HG03442 (cell line): ENCODE data around the gene STK33.

Source experiments
- ATAC-seq: cut with Tn5 transposase; IDR thresholded peaks from one replicate; pipeline ENCODE4 v1.9.1; 2021; ENCODE audit warnings: mild to moderate bottlenecking, moderate library complexity; ENCODE audit not compliant: unreplicated experiment

Gene STK33

DNA sequence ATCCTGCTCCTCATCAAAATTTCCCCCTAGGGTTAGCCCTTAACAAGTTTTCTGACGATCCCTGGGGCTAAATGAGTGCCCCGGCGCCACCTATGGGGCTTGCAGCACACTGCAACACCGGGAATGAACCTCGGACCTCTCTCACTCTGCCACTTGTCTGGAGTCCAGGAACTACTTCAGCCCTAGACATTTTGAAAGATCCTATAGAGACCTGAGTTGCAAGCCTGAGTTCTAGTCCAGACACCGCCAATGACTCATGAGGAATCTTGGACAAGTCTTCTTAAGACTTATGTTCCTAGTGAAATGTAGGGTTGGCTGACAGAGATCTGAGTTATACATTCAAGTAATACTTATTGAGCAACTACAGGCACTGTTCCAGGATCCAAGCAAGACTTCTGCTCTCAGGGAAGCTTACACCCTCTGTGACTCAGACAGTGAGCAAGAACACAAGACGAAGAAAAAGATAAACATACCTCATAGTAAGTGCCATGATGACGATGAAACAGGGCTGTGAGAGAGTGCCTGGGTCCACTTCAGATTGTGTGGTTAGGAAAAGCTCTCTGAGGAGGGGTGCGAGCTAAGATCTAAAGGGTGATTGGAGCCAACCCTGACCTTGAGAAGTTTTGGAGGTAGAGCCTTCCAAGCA is 10.2 kb upstream of the STK33 start:
- peak; percentile 70 for ATAC-seq

DNA sequence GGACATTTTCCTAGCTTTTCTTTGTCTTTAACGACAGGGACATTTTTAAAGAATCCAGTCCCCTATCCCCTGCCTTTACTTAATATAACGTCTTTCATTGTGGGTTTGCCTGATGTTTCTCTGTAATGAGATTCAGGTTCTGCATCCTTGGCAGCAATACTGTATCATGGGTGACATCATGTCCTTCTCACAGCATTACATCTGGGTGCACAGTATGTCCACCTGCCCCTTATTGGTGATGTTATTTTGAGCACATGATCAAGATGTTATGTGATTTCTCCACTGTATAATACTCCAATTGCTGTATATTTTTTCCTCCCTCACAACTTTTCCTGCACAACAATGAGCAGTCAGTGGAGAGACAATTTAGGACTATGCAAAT is 9.7 kb upstream of the STK33 start:
- no peak for ATAC-seq

DNA sequence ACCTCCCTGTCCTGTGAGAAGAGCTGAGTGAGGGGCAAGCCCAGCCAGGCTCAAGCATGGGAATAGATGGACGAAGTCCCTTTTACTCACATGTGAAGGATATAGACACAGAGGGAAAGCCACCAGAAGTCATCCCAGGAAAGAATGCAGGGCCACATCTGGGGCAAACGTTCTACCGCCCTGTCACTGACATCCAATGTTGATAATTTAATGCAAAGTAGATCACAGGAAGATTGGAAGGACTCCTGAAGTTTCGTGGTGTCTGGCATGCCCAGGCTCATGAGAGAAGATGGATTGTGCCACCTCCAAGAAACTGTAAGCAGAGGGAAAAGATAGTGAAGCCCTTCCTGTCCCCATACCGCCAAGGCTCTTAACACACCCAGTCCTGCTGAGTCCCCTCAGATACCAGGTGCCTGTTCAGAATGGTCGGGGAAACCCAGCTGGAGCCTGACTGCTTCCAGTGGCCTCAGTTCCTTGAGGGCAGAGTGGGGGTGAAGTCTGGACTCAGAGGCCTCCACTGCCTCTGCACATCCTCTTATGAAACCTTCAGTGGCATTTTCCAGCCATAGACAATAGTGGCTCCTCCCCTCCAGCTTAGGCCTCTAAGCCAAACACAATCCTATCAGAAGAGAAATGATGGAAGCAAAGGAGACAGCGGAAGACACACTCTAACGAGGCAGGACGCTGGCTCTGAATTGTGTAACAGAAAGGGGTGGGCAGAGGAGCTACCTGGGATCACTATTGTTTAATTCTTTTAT is 7.5 kb upstream of the STK33 start:
- ATAC-seq: no peak

DNA sequence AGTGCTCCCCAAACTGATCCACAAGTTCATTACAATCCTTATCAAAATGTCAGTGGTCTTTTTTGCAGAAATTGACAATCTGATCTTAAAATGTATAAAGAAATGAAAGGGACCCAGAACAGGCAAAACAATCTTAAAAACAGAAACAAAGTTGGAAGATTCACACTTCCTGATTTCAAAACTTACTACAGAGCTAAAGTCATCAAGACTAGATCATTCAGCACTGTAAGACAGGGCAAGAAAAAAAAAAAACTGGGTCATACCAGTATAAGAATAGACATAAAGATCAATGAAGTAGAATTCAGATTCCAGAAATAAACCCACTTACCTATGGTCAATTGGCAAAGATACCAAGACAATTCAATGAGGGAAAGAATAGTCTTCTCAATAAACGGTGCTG is 4.5 kb upstream of the STK33 start:
- ATAC-seq: no peak

DNA sequence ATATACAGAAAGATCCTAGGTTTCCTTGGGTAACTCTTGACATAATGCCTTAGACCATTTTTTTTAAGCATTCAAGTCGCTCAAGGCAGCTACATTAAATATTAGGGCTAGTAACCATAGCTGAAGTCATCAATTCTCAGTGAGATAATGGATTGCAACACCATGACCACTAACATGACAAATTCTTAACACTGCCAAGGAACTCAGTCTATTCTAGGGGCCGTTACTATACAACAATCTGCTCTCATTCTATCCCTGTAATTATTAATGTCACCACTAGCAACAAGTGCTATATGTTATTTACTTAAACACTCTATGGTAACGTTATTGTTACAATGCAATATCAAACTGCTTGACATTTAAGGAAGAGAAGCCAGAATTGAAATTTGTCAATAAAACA is 3.2 kb upstream of the STK33 start:
- no peak for ATAC-seq

DNA sequence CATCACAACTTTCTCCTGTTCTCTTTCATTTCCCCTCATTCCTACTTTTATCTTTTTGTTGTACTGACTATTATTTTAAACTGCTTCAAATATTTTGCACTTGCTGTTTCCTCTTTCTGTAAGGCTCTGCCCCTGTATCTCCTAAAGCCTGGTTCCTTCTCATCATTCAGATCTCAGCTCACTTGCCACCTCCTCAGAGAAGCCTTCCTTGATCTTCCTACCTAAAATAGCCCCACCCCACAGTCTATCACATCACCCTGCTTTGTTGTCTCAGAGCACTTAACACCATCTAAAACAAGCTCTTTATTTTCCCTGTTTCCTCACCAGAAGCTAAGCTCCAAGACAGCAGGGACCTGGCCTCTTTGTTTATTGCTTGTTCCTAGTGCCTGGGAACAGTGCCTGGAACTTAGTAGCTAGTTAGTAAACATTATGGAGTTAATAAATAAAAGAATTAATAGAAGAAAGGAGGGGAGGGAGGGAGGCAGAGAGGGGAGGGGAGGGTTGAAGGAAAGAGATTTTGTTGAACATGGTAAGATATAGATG is 2.5 kb upstream of the STK33 start:
- ATAC-seq: no peak

DNA sequence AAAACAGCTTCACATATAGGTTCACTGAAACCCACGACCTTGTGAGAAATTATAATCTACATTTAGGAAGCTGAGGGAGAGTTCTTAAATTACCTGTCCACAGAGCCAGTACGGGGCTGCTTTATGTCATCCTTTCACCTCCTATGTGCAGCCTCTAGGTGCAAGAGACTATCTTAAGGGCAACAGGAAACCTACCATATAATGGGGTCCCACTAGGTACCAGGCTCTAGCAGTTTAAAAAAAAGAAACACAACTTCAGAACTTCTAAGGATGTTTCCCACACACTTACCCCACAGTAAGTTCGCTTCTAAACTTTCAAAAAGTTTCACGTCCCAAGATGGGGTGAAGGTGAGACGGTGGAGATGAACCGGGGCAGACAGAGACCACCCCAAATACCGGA is 573 bp downstream of the STK33 start:
- ATAC-seq: no peak

DNA sequence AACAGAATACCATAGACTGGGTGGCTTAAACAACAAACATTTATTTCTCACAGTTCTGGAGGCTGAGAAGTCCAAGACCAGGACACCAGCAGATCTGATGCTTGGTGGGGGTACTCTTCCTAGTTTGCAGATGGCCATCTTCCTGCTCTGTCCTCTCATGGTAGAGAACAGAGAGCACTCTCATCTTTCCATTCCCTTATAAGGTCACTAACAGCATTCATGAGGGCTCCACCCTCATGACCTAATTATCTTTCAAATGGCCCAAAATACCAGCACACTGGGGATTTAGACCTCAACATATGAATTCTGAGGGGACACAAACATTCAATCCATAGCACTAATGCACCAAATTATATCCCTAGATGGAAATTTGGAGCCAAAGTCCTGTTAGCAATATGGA is 6.1 kb downstream of the STK33 start:
- ATAC-seq: no peak

DNA sequence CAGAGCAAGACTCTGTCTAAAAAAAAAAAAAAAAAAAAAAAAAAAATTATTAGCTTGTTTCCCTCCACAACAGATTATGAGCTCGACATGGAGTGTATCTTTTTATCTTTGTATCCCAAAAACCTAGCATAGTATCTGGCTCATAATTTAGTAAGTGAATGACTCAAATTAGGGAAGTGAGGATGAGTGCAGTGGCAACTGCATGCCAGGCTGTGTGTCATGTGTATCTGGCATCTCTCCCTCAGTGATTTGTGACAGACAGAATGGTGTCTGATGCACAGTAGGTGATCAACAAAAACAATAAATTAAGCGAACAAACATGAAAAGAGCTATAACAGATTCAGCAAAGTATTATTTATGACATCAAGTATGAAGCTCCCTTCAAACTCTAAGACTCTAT is 7.2 kb downstream of the STK33 start:
- ATAC-seq: no peak

DNA sequence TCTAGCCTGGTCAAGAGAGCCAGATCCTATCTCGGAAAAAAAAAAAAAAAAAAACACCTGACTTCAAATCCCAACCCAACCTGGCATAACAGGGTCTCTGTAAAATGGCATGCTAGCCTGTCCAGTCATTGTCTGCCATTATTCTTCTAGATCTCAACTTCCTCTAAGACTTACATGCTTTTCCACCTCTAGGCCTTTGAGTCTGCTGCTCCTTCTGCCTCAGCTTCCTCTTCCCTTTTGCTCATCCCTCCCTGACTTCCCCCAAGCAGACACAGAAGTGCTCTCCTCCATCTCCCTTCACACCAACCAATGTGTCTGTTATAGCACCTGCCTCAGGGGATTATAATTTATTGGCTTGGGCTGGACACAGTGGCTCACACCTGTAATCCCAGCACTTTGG is 7.8 kb downstream of the STK33 start:
- ATAC-seq: no peak

DNA sequence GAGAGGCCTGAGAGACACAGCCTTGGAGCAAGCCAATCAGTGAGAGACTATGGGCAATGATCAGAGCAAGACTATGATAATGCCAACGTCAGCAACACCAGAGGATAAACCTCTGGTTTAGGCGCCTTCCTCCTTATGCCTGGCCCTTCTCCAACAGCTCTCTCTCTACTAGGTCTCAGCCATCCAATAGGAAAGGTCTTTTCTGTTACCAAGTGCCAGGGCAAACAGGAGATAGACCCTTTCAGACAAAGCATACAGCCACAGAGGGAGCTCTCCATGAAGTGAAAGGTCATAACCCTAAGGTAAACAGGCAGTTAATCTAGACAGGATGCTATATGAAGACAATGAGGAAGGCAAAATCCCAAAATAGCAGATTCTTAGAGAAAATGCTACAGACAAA is 9.5 kb downstream of the STK33 start:
- ATAC-seq: no peak

DNA sequence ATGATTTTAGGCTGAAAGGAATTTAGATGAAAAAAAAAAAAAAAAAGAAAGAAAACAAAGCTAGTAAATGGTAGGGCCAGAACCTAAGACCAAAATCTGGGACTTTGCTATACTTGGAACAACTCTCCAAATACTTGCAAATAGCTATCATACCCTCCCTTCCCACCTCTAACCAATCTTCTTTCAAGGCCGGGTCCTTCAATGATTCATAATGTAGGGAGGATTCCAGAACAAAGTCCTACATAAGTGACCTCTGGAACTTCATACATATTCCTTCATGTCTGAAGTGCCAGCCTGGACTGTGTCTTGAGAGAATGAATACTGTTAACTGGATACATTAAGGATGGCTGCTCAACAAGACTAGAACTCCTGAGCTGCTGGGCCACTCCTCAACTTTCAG is 9.9 kb downstream of the STK33 start:
- no peak for ATAC-seq

DNA sequence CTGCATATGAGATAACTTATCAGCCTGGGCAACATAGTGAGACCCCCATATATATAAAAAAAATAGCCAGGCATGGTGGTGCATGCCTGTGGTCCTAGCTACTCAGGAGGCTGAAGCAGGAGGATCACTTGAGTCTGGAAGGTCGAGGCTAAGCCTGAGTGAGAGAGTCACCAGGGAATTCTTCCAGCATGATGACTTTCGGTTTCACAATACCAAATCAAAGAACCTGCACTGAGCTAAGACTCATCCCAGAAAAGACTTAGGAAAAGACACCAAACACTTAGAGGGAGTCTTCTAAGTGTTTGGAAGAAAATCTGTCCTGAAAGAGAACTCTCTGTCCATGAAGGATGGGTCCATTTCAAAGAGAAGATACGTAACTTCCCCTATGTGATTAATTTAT is 12.7 kb downstream of the STK33 start:
- ATAC-seq: no peak

DNA sequence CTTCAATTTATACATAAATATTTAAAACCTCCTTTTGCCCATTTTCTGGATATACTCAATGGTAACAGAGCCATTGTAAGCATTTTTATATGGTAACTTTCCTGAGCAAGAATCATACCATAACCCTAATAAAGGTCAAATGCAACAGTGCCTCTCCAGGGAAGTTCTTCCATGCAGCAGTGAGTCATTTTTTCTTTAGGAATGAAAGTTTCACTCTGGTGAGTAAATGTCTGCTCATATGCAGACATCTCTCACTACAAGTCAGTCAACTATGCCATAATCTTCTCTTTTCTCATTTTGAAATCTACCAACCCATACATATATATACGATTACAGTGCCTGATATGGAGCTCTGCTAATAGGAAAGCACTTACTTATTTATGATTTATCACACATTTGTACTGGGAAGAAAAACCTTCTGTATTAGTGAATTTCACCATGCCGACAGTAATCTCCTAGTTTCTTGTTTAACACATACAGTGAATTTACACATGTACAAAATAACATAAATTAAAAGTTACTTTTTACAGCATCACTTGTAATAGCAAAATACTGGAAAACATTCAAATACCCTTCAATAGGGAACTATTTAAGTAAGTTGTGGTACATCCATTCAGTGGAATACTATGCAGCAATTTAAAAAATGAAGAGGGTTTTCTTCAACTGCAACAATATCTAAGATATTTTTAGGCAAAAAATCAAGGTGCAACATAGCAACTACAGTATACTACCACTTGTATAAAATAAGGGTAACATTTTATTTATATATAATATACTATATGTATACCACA is 16.0 kb downstream of the STK33 start:
- no peak for ATAC-seq

DNA sequence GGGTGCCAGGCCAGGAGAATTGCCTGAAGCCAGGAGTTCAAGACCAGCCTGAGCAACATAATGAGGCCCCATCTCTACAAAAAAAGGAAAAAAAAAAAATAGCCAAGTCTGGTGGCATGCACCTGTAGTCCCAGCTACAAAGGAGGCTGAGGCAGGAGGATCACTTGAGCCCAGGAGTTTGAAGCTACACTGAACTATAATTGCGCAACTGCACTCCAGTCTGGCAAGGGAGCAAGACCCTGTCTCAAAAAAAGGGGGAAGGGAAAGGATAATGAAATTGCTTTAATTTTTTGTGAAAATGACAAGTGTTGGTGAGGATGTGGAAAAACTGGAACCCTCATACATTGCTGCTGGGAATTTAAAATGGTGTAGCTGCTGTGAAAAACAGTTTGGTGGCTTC is 19.2 kb downstream of the STK33 start:
- ATAC-seq: no peak

DNA sequence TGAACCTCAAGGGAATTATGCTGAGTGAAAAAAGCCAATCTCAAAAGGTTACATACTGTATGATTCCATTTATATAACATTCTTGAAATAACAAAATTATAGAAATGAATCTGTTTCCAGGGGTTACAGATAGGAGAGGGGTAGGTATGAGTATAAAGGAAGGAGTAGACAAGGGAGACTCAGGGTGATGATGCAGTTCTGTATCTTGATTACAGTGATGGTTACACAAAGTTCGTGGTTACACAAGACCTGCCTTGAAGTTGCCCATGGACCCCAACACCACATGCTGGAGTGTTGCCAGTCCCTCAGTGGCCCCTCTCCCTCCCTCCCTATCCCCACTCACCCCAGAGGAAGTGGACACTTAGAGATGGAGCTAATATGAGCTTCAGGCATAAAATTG is 20.3 kb downstream of the STK33 start:
- no peak for ATAC-seq

DNA sequence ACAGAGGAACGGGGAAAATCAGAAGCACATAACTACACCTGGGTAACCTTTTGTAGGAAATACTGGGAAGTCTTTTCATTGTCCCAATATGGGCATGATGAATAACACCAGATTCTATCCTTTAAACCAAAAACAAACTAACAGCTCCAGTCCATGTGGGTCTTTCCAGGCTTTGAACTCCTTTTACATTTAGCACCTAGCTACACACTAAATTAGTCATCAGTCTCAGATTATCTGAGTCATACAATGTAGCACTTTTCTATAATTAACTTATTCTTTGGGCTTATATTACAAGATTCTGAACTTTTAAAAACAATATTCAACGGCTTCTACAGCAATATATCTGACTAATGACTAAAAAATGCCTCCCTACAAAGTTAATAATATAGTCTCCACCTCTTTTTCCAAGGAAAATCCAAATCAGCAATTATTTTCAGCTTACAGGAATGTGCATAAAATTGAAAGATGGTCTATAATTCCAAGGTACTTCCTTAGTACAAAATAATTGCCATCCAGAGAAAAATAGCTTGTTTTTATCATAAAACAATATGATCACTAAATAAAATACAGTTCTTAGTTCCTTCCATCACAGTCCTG is 26.3 kb downstream of the STK33 start:
- peak; percentile 55 for ATAC-seq

DNA sequence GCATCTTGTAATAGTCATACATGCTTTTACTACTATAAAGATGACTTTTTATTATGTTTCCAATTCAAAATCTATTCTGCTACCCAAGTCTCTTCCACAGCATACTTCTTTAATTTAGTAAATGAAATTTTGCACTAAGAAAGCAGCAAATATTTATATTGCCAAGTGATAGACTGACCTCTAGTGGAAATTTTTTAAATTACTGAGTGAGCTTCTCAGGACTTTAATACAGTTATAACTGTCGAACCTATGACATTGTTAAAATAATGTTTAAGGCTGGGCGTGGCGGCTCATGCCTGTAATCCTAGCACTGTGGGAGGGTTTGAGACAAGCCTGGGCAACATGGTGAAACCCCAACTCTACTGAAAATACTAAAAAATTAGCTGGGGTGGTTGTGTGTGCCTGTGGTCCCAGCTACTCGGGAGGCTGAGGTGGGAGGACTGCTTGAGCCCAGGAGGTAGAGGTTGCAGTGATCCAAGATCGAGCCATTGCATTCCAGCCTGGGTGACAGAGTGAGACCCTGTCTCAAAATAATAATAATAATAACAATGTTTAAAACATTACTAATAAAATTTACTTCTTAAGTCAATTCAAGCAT is 27.3 kb downstream of the STK33 start:
- no peak for ATAC-seq

DNA sequence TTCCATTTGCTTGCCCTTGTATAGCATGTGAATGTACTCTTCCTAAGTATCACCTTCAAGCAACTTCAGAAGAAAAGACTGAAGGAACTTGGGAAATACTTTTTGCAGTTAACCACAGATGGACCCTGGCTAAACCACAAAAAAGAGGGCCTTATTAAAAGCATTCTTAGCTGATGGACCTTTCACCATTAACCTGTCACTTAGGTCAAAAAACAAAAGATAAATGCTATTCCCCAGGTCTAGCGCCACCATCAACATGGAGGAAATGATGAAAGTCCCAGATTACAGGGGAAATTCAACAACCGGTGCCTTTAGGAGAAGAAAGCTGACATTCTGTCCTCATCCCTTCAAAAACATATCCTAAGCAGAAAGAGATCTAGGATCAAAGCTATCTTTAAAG is 29.5 kb downstream of the STK33 start:
- ATAC-seq: no peak

DNA sequence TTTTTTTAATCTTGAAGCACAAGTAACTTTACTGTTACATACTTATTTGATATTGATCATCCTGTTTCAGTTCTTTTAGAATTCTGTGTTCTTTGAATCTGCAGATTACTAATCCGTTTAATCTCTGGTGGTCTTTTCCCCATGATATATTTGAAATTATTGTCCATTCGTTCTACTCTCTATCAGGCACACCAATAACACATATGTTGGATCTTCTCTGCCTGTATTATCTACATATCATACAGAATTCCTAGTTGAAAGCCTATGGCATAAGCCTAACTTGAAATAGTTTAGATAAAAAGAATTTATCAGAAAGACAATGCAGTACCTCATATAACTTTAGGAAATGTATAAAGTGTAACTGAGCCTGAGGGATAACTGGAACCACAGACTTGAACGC is 32.6 kb downstream of the STK33 start:
- ATAC-seq: no peak

DNA sequence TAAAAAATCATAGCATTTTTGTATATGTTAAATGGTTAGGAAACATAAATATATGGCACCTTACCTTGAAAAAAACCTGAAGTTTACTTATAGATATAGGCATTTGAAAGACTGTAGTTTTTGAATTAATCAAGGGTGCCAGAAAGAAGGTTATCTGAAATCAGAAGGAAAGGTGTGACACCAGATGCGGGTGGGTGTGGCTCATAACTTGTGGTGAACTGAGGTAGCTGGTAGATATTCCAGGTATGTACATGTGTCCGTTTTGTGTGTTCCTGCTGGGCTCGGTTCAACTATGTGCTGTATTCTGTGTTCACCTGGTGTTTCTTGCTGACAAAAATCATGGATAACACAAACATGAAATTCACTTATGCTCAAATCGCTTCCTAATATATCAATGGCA is 35.6 kb downstream of the STK33 start:
- ATAC-seq: no peak
